Measurements from ENCODE around the gene OVOL2. TPM values are rescaled to one million over a fixed set of nuclear protein-coding genes. Genes with fewer than 3 reads are reported as not detected.
"Not testable (repeated sequence)": the region's sequence is repeated elsewhere in the genome, so short reads cannot be mapped to it uniquely, and the experiment has no call there.

Gene OVOL2
- total RNA-seq, 4 donors from 2014 or later = 25.5 to 38.7 (median 28.9) TPM

DNA sequence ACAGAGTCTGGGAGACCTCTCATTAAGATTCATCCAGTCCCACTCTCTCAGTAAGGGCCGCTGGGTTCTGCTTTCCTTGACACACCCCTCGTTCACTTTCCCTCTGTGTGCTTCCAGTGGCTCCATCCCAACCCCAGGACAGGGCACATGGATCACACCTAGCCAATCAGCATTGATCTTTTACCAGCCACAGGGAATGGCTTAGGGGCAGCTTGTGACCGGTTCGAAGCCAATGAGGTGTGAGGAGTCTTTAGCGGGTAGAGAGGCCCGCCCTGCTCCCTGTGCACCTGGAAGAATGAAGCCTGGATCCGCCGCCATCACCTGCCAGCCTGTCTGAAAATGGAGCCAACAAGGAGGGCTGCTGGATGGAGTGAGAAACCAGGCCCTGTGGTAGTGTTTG is 35.2 kb upstream of the OVOL2 start:
- TF ChIP-seq POLR2A (IDR thresholded peaks at IDR 0.05) = no peak
- TF ChIP-seq, protein P1, sequence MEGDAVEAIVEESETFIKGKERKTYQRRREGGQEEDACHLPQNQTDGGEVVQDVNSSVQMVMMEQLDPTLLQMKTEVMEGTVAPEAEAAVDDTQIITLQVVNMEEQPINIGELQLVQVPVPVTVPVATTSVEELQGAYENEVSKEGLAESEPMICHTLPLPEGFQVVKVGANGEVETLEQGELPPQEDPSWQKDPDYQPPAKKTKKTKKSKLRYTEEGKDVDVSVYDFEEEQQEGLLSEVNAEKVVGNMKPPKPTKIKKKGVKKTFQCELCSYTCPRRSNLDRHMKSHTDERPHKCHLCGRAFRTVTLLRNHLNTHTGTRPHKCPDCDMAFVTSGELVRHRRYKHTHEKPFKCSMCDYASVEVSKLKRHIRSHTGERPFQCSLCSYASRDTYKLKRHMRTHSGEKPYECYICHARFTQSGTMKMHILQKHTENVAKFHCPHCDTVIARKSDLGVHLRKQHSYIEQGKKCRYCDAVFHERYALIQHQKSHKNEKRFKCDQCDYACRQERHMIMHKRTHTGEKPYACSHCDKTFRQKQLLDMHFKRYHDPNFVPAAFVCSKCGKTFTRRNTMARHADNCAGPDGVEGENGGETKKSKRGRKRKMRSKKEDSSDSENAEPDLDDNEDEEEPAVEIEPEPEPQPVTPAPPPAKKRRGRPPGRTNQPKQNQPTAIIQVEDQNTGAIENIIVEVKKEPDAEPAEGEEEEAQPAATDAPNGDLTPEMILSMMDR (IDR thresholded peaks at IDR 0.05) = no peak
- no peaks in the 10 kb centered on the region for H3K27me3 ChIP-seq
- no peaks in the 10 kb centered on the region for H3K36me3 ChIP-seq
- H3K4me1 ChIP-seq = peaks cover 0 to 7% (median 0%) of the 10 kb centered on the region in 4 donors
- H3K9me3 ChIP-seq = no peaks in the 10 kb centered on the region
- DNase-seq = no peak
- no peak overlapping the region for H3K4me3 ChIP-seq
- H3K27ac ChIP-seq = no peak overlapping the region

DNA sequence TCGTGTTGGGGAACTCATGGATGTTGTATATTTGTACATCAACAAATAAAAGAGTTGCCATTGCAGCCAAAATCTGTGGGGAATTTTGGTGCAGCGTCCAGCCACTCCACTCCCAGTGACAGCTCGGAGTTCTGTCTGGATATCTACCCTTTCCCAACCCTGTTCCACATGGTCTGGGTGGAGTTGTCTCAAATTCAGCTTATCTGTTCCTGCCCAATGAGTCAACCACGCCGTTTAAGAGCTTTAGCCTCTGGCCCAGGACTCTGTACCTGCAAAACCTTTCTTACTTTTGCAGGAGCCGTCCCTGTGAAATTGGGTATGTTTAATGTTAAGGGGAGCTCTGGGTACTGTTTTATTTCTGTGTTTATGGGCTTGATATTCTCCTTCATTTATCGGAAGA is 33.9 kb upstream of the OVOL2 start:
- Histone ChIP-seq H3K27ac (no peak overlapping the region), H3K9me3 (no peaks in the 10 kb centered on the region), H3K4me1 (peaks cover 0 to 7% (median 0%) of the 10 kb centered on the region in 4 donors), H3K27me3 (no peaks in the 10 kb centered on the region), H3K36me3 (no peaks in the 10 kb centered on the region), H3K4me3 (no peak overlapping the region)
- TF ChIP-seq, protein P1 (IDR thresholded peaks at IDR 0.05) = no peak
- no peak for TF ChIP-seq POLR2A (IDR thresholded peaks at IDR 0.05)
- no peak for DNase-seq

DNA sequence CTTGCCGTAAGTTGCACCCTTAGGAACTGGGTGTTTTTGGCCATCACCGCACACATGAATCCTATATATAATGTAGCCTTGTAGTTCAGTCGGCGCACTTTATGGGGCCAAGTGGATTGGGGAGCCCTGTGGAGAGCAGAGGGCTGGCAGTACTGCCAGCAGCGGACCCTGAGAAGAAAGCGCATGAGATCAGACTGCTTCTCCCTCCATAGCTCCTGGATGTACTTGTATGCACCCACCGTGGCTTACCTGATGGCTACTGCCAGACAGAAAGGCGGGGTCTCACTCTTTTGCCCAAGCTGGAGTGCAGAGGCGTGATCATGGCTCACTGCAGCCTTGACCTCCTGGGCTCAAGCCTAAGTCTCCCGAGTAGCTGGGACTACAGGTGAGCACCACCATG is 32.8 kb upstream of the OVOL2 start:
- TF ChIP-seq POLR2A (IDR thresholded peaks at IDR 0.05) = no peak
- TF ChIP-seq, protein P1 (IDR thresholded peaks at IDR 0.05) = no peak
- no peak for DNase-seq
- no peaks in the 10 kb centered on the region for H3K36me3 ChIP-seq
- H3K27ac ChIP-seq = no peak overlapping the region
- H3K9me3 ChIP-seq = no peaks in the 10 kb centered on the region
- H3K4me1 ChIP-seq = peaks cover 0 to 7% (median 0%) of the 10 kb centered on the region in 4 donors
- H3K4me3 ChIP-seq = no peak overlapping the region
- H3K27me3 ChIP-seq = no peaks in the 10 kb centered on the region

GRCh38 chr20:18090044-18090443 is 32.3 kb upstream of the OVOL2 start:
- no peaks in the 10 kb centered on the region for H3K9me3 ChIP-seq
- H3K27me3 ChIP-seq = no peaks in the 10 kb centered on the region
- H3K4me1 ChIP-seq = peaks cover 0 to 7% (median 0%) of the 10 kb centered on the region in 4 donors
- TF ChIP-seq, protein P1 (IDR thresholded peaks at IDR 0.05) = no peak
- no peak for TF ChIP-seq POLR2A (IDR thresholded peaks at IDR 0.05)
- no peak overlapping the region for H3K27ac ChIP-seq
- no peak overlapping the region for H3K4me3 ChIP-seq
- no peaks in the 10 kb centered on the region for H3K36me3 ChIP-seq
- no peak for DNase-seq

GRCh38 chr20:18088841-18089240 is 31.1 kb upstream of the OVOL2 start:
- not testable (repeated sequence) for H3K27ac ChIP-seq, H3K27me3 ChIP-seq, H3K36me3 ChIP-seq, DNase-seq, H3K4me1 ChIP-seq, H3K9me3 ChIP-seq, H3K4me3 ChIP-seq

- not testable (repeated sequence) for H3K9me3 ChIP-seq, DNase-seq
Observed at GRCh38 chr20:18088298-18088697, 30.6 kb upstream of the OVOL2 start.

DNA sequence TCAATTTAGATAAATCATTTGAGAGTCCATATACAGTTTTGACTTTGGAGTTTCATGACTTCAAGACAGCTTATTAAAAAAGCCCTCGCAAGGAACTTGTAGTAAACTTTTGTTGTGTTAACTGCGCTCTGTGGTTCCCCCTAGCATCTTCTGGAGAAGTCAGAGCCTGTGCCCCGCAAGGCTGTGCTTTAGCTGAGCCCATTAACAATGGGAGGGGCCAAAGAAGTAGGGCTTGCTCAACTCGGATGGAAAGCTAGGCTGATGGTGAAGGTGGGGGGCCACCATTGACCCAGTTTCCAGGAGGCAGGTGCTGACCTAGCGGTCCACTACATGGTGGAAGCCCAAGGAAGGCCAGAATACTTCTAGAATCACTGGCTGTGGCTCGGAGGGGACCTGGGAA is 29.3 kb upstream of the OVOL2 start:
- H3K4me1 ChIP-seq = peaks cover 0 to 6% (median 0%) of the 10 kb centered on the region in 4 donors
- DNase-seq = no peak
- TF ChIP-seq, protein P1 (IDR thresholded peaks at IDR 0.05) = no peak
- no peak for TF ChIP-seq POLR2A (IDR thresholded peaks at IDR 0.05)
- no peak overlapping the region for H3K27ac ChIP-seq
- no peaks in the 10 kb centered on the region for H3K27me3 ChIP-seq
- no peaks in the 10 kb centered on the region for H3K9me3 ChIP-seq
- no peak overlapping the region for H3K4me3 ChIP-seq
- H3K36me3 ChIP-seq = no peaks in the 10 kb centered on the region

More at GRCh38 chr20:18088298-18088697, 30.6 kb upstream of the OVOL2 start:
- H3K36me3 ChIP-seq, H3K4me1 ChIP-seq, H3K27ac ChIP-seq, H3K4me3 ChIP-seq, H3K27me3 ChIP-seq: not testable (repeated sequence)

DNA sequence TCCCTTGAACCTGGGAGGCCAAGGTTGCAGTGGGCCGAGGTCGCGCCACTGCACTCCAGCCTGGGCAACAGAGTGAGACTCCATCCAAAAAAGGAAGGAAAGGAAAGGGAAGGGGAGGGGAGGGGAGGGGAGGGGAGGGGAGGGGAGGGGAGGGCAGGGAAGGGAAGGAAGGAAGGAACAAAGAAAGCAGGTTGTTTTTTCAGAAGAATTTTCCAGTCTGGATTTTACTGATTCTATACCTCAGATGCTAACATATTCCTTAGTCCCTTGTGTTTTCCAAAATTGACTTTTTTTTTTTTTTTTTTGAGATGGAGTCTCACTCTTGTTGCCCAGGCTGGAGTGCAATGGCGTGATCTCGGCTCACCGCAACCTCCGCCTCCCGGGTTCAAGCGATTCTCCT is 23.1 kb upstream of the OVOL2 start:
- H3K36me3 ChIP-seq, H3K4me3 ChIP-seq, DNase-seq, H3K27me3 ChIP-seq, H3K9me3 ChIP-seq, H3K4me1 ChIP-seq, H3K27ac ChIP-seq: not testable (repeated sequence)
